ENCODE measurements around the gene TASP1. TPM values are rescaled to one million over a fixed set of nuclear protein-coding genes. Genes with fewer than 3 reads are reported as not detected.

The TASP1 gene
- polyA plus RNA-seq, 1 donor (not counting 4 experiments of a cell fraction or from before 2014, with no cell fraction given) = 17.4 TPM

- Histone ChIP-seq H3K79me2 (ENCODE audit: control insufficient read depth, insufficient read depth, low read length) (no peaks in the 10 kb centered on the region), H3K27me3 (ENCODE audit: control insufficient read depth, extremely low read depth, insufficient read depth, low read length) (no peaks in the 10 kb centered on the region), H3K4me1 (ENCODE audit: control insufficient read depth, extremely low read depth, insufficient read depth, low read length) (peaks cover 9% of the 10 kb centered on the region), H3K4me3 (ENCODE audit: control insufficient read depth in 2 of 3, extremely low read depth in 1 of 3, insufficient read depth in 2 of 3, low read depth in 1 of 3, low read length in 3 of 3) (no peak overlapping the region), H3K36me3 (ENCODE audit: control insufficient read depth in 2 of 2, extremely low read depth in 1 of 2, insufficient read depth in 2 of 2, low read length in 2 of 2) (no peaks in the 10 kb centered on the region), H3K9me3 (ENCODE audit: control insufficient read depth, low read depth, low read length) (no peaks in the 10 kb centered on the region), H3K9ac (ENCODE audit: control insufficient read depth, extremely low read depth, insufficient read depth, low read length) (no peak overlapping the region), H2AFZ (ENCODE audit: control insufficient read depth, low read length) (no peak overlapping the region), H4K20me1 (ENCODE audit: control insufficient read depth, extremely low read depth, insufficient read depth, low read length) (no peaks in the 10 kb centered on the region), H3K27ac (ENCODE audit: control insufficient read depth, insufficient read depth, low read length) (no peak overlapping the region), H3K9me1 (ENCODE audit: control insufficient read depth, extremely low read depth, insufficient read depth, low read length) (no peaks in the 10 kb centered on the region), H3K4me2 (ENCODE audit: control insufficient read depth, extremely low read depth, insufficient read depth, low read depth, low read length) (no peak overlapping the region)
- dilution Hi-C loops (cut with MboI; ENCODE audit: extremely low pct_ligation_motif_present, low sequenced_read_pairs) = no loop called here
- FAIRE-seq (no peak), DNase-seq (ENCODE audit: low read depth, low spot score) (no peak)
- TF ChIP-seq EZH2 (IDR thresholded peaks at IDR 0.05; ENCODE audit: low read length) = no peak
- no peak for TF ChIP-seq CTCF (optimal IDR thresholded peaks at IDR 0.05 in 1 of 3, IDR thresholded peaks at IDR 0.05 in 1 of 3, conservative IDR thresholded peaks at IDR 0.05 in 1 of 3; ENCODE audit: extremely low read depth in 1 of 3, insufficient read depth in 2 of 3, low read length in 3 of 3)
Observed at GRCh38 chr20:13356591-13356990, 282.1 kb downstream of the TASP1 start.

GRCh38 chr20:13355941-13356486 lies 282.7 kb downstream of the TASP1 start:
- Histone ChIP-seq H3K27me3 (ENCODE audit: control insufficient read depth, extremely low read depth, insufficient read depth, low read length) (no peaks in the 10 kb centered on the region), H3K36me3 (ENCODE audit: control insufficient read depth in 2 of 2, extremely low read depth in 1 of 2, insufficient read depth in 2 of 2, low read length in 2 of 2) (no peaks in the 10 kb centered on the region), H2AFZ (ENCODE audit: control insufficient read depth, low read length) (no peak overlapping the region), H3K4me2 (ENCODE audit: control insufficient read depth, extremely low read depth, insufficient read depth, low read depth, low read length) (no peak overlapping the region), H3K9me1 (ENCODE audit: control insufficient read depth, extremely low read depth, insufficient read depth, low read length) (no peaks in the 10 kb centered on the region), H3K4me1 (ENCODE audit: control insufficient read depth, extremely low read depth, insufficient read depth, low read length) (peaks cover 9% of the 10 kb centered on the region), H3K27ac (ENCODE audit: control insufficient read depth, insufficient read depth, low read length) (no peak overlapping the region), H3K4me3 (ENCODE audit: control insufficient read depth in 2 of 3, extremely low read depth in 1 of 3, insufficient read depth in 2 of 3, low read depth in 1 of 3, low read length in 3 of 3) (no peak overlapping the region), H4K20me1 (ENCODE audit: control insufficient read depth, extremely low read depth, insufficient read depth, low read length) (no peaks in the 10 kb centered on the region), H3K9me3 (ENCODE audit: control insufficient read depth, low read depth, low read length) (no peaks in the 10 kb centered on the region), H3K9ac (ENCODE audit: control insufficient read depth, extremely low read depth, insufficient read depth, low read length) (no peak overlapping the region), H3K79me2 (ENCODE audit: control insufficient read depth, insufficient read depth, low read length) (no peaks in the 10 kb centered on the region)
- dilution Hi-C loops (cut with MboI; ENCODE audit: extremely low pct_ligation_motif_present, low sequenced_read_pairs) = no loop called here
- FAIRE-seq (peak; percentile 9), DNase-seq (ENCODE audit: low read depth, low spot score) (no peak)
- TF ChIP-seq CTCF (optimal IDR thresholded peaks at IDR 0.05 in 1 of 3, IDR thresholded peaks at IDR 0.05 in 1 of 3, conservative IDR thresholded peaks at IDR 0.05 in 1 of 3; ENCODE audit: extremely low read depth in 1 of 3, insufficient read depth in 2 of 3, low read length in 3 of 3) = no peak
- no peak for TF ChIP-seq EZH2 (IDR thresholded peaks at IDR 0.05; ENCODE audit: low read length)
